Muscle of leg (tissue), 11 donors: ENCODE measurements around the gene TMEM170B. TPM values are rescaled to one million over a fixed set of nuclear protein-coding genes. Genes with fewer than 3 reads are reported as not detected.

Source experiments
- DNase-seq: peaks from one replicate; pipeline ENCODE4 v3.0.0; 2013
- H3K27ac ChIP-seq: one replicate; pipeline ENCODE4 v1.5.1; 2013; ENCODE audit warnings: mild to moderate bottlenecking, low read length, control low read depth
- H3K27me3 ChIP-seq: one replicate; pipeline ENCODE4 v1.6.1; 2013; ENCODE audit warnings: low read length; ENCODE audit not compliant: control insufficient read depth, insufficient read depth
- H3K36me3 ChIP-seq: one replicate; pipeline ENCODE4 v1.6.1; 2013; ENCODE audit warnings: low read length; ENCODE audit not compliant: control insufficient read depth, insufficient read depth
- H3K4me1 ChIP-seq: one replicate; pipeline ENCODE4 v1.6.1; 2013; ENCODE audit warnings: low read length; ENCODE audit not compliant: control insufficient read depth, insufficient read depth
- H3K4me3 ChIP-seq: one replicate; pipeline ENCODE4 v1.5.1; 2013; ENCODE audit warnings: low read length, control low read depth
- H3K9me3 ChIP-seq: replicated peaks from 2 replicates; pipeline ENCODE4 v1.6.1; 2013; ENCODE audit warnings: low read depth, low read length; ENCODE audit not compliant: control insufficient read depth
- WGBS: methylation state at CpG from one replicate; pipeline ENCODE4 v1.1.5; 2013; ENCODE audit warnings: missing lambda C conversion rate; ENCODE audit not compliant: insufficient coverage; 5-methylcytosine and 5-hydroxymethylcytosine counted together
- polyA plus RNA-seq, 8 donors: library from polyadenylated mRNA; unstranded; fragments of 120-200 nt; gene quantifications; one replicate each; pipeline versions ENCODE4 v1.2.1 to v1.2.3, GENCODE V29; 2013; ENCODE audit warnings: inconsistent platforms in 1 of 8, low replicate concordance in 1 of 8; ENCODE audit not compliant: insufficient read length in 8 of 8, insufficient read depth in 1 of 8
- total RNA-seq: library from RNA; stranded (reverse); fragments of 120-200 nt; gene quantifications from one replicate; pipeline ENCODE4 v1.2.4, GENCODE V29; 2013

TMEM170B gene
- total and polyA plus RNA-seq, 9 donors = 3.7 to 6.1 (median 4.7) TPM

- Histone ChIP-seq H3K4me3 (no peak overlapping the region), H3K9me3 (no peaks in the 10 kb centered on the region), H3K36me3 (no peaks in the 10 kb centered on the region), H3K27ac (no peak overlapping the region), H3K4me1 (no peaks in the 10 kb centered on the region), H3K27me3 (no peaks in the 10 kb centered on the region)
- DNase-seq = no peak
Measured at GRCh38 chr6:11527274-11527870, 10.2 kb upstream of the TMEM170B start.

GRCh38 chr6:11528996-11529395 lies 8.6 kb upstream of the TMEM170B start:
- H3K4me1 ChIP-seq = no peaks in the 10 kb centered on the region
- H3K9me3 ChIP-seq = no peaks in the 10 kb centered on the region
- no peak overlapping the region for H3K27ac ChIP-seq
- WGBS = no CpG with 5 or more reads among the region's 2 CpGs
- no peak overlapping the region for H3K4me3 ChIP-seq
- H3K27me3 ChIP-seq = no peaks in the 10 kb centered on the region
- no peak for DNase-seq
- H3K36me3 ChIP-seq = no peaks in the 10 kb centered on the region

- no peak for DNase-seq
Measured at GRCh38 chr6:11532097-11532496, 5.5 kb upstream of the TMEM170B start.

GRCh38 chr6:11534561-11534960 lies 3.0 kb upstream of the TMEM170B start:
- no peak overlapping the region for H3K27ac ChIP-seq
- peaks cover 4% of the 10 kb centered on the region for H3K4me1 ChIP-seq
- no peaks in the 10 kb centered on the region for H3K9me3 ChIP-seq
- DNase-seq = no peak
- H3K36me3 ChIP-seq = no peaks in the 10 kb centered on the region
- no peak overlapping the region for H3K4me3 ChIP-seq
- H3K27me3 ChIP-seq = peaks cover 2% of the 10 kb centered on the region
- 97% methylated on average over 3 of the region's 5 CpGs for WGBS

More at GRCh38 chr6:11532097-11532496, 5.5 kb upstream of the TMEM170B start:
- Histone ChIP-seq H3K4me3 (no peak overlapping the region), H3K4me1 (peaks cover 4% of the 10 kb centered on the region), H3K27me3 (peaks cover 2% of the 10 kb centered on the region), H3K36me3 (no peaks in the 10 kb centered on the region), H3K27ac (no peak overlapping the region), H3K9me3 (no peaks in the 10 kb centered on the region)
- WGBS = 33% methylated on average over 3 of the region's 3 CpGs

- Histone ChIP-seq H3K36me3 (no peaks in the 10 kb centered on the region), H3K4me1 (peaks cover 4% of the 10 kb centered on the region), H3K4me3 (no peak overlapping the region), H3K27me3 (peaks cover 2% of the 10 kb centered on the region), H3K27ac (no peak overlapping the region), H3K9me3 (no peaks in the 10 kb centered on the region)
- peak; percentile 31 for DNase-seq
- no CpG with 5 or more reads among the region's 2 CpGs for WGBS
Measured at GRCh38 chr6:11535801-11536230, 1.7 kb upstream of the TMEM170B start.

GRCh38 chr6:11536795-11537194 lies 754 bp upstream of the TMEM170B start:
- no peaks in the 10 kb centered on the region for H3K36me3 ChIP-seq
- H3K4me3 ChIP-seq = peak overlapping the region; percentile 73
- H3K27ac ChIP-seq = no peak overlapping the region
- WGBS = 0% methylated on average over 2 of the region's 12 CpGs
- H3K27me3 ChIP-seq = peaks cover 2% of the 10 kb centered on the region
- H3K9me3 ChIP-seq = no peaks in the 10 kb centered on the region
- peaks cover 4% of the 10 kb centered on the region for H3K4me1 ChIP-seq
- DNase-seq = no peak

GRCh38 chr6:11538052-11538818 lies 686 bp downstream of the TMEM170B start:
- peaks cover 4% of the 10 kb centered on the region for H3K4me1 ChIP-seq
- under 1% methylated on average over 73 of the region's 74 CpGs for WGBS
- peaks cover 2% of the 10 kb centered on the region for H3K27me3 ChIP-seq
- H3K9me3 ChIP-seq = no peaks in the 10 kb centered on the region
- H3K36me3 ChIP-seq = no peaks in the 10 kb centered on the region
- peak; percentile 52 for DNase-seq
- peak overlapping the region; percentile 49 for H3K27ac ChIP-seq
- peak overlapping the region; percentile 73 for H3K4me3 ChIP-seq

GRCh38 chr6:11538819-11539468 lies 1.4 kb downstream of the TMEM170B start:
- Histone ChIP-seq H3K4me1 (peaks cover 4% of the 10 kb centered on the region), H3K27ac (peak overlapping the region; percentile 49), H3K27me3 (peaks cover 2% of the 10 kb centered on the region), H3K36me3 (no peaks in the 10 kb centered on the region), H3K9me3 (no peaks in the 10 kb centered on the region), H3K4me3 (peak overlapping the region; percentile 73)
- no peak for DNase-seq
- no CpG with 5 or more reads among the region's 8 CpGs for WGBS

GRCh38 chr6:11542863-11543262 lies 5.3 kb downstream of the TMEM170B start:
- Histone ChIP-seq H3K9me3 (no peaks in the 10 kb centered on the region), H3K36me3 (no peaks in the 10 kb centered on the region), H3K27ac (no peak overlapping the region), H3K4me1 (no peaks in the 10 kb centered on the region), H3K4me3 (no peak overlapping the region), H3K27me3 (no peaks in the 10 kb centered on the region)
- no CpG with 5 or more reads among the region's 3 CpGs for WGBS
- no peak for DNase-seq

- H3K4me3 ChIP-seq = no peak overlapping the region
- no peak overlapping the region for H3K27ac ChIP-seq
- no peaks in the 10 kb centered on the region for H3K9me3 ChIP-seq
- H3K36me3 ChIP-seq = no peaks in the 10 kb centered on the region
- no peaks in the 10 kb centered on the region for H3K27me3 ChIP-seq
- no CpG with 5 or more reads among the region's 4 CpGs for WGBS
- H3K4me1 ChIP-seq = no peaks in the 10 kb centered on the region
- no peak for DNase-seq
Measured at GRCh38 chr6:11543919-11544518, 6.5 kb downstream of the TMEM170B start.
